GM12873 (cell line): Measurements from ENCODE around the gene GALNT18.

ENCODE experiments used
- CTCF ChIP-seq: IDR thresholded peaks from 2 replicates; pipeline ENCODE4 v1.5.1; 2012; ENCODE audit warnings: low read depth, mild to moderate bottlenecking, moderate library complexity, low read length, control low read depth; ENCODE audit not compliant: insufficient read depth; ENCODE audit errors: missing control alignments

Gene GALNT18

DNA sequence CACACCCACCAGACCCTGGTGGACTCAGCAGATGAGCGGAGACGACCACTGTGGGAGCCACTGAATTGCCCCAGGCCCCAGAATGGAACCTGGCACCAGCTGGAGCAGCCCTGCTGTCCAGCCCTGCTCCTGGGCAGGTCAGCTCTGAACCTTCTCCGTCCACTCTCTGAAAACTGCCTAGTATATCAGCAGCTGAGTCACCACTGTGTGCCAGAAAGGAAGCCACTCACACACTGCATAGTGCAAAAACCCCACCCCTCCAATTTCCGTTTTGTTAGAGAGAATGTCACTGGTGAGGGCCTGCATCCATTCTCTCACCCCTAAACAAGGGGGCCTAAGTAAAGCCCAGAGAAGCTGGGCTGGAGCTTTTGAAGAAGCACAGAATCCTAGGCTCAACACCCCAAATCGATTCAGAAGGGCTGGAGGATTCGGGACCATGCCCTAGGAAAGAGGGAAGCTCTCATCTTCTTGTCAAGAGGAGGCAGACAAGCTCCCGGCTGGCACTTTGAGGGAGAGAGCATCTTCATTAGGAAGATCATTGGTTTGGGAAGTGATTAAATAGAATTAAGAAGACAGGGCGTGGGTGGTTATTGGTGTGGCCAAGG lies 44.5 kb downstream of the GALNT18 start:
- TF ChIP-seq CTCF = no peak

- TF ChIP-seq CTCF = no peak
Measured at GRCh38 chr11:11574373-11575287, 47.2 kb downstream of the GALNT18 start.

DNA sequence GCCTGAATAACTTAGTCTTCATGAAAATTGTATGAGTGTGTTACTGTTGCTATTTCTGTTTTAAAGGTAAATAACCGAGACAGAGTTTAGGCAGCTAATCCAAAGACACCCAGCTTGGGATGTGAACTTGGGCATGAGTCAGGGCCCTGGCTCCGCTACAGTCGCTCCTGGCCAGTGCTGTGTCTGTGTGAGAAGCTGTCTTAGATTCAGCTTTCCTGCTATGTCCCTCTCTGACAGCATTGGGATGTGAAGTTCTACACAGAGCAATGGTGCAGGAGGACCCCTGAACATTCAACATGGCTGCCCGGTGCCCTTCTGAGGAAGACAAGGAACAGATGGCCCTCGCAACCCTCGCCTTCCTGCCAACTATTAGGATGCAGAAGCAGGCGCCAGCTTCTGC lies 49.4 kb downstream of the GALNT18 start:
- TF ChIP-seq CTCF = no peak

DNA sequence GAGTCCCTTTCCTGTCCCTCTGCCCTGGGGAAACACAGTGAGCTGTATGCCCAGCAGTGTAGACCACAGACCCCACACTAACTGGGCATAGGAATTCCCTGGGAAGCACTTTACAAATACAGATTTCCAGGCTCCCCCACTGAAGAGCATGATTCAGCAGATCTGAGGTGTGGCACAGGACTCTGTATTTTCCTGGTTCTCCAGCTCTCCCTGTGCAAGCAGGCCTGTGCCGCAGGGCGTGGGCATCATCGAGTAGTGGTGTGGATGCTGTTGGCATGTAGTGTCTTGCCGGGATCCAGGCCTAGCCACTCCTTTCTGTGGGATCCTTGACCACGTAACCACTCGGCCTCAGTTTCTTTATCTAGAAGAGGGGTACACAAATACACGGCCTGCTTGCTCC lies 49.9 kb downstream of the GALNT18 start:
- TF ChIP-seq CTCF = no peak

GRCh38 chr11:11570823-11571222 lies 51.0 kb downstream of the GALNT18 start:
- no peak for TF ChIP-seq CTCF

GRCh38 chr11:11569936-11570491 lies 51.8 kb downstream of the GALNT18 start:
- TF ChIP-seq CTCF = no peak

DNA sequence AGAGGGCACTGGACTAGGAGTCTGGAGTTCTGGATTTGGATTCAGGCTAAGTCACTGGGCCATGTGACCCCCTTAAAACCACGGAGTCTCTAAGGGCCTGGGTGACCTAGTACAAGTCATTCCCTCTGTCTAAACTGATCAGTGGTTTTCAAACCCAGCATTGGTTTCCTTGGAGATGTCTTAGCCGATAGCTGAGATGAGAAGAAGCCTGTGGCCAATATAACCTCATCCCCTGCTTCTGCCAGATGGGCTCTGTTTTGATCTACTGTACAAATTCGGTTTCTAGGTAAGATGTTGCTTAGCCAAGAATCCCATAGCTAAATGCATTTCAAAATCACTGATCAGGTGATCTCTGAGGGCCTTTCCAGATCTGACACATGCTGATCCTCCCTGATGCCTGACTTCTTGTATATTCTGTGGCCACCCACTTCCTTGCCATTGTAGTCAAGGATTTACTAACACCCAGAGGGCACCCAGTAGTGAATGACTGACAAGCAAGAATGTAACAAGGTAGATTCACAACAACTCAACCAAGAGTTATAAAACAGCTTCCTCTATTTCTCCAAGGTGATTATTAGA lies 53.1 kb downstream of the GALNT18 start:
- TF ChIP-seq CTCF = no peak
